IMR-90 (cell line): ENCODE measurements around the gene IL36RN. TPM values are rescaled to one million over a fixed set of nuclear protein-coding genes. Genes with fewer than 3 reads are reported as not detected.

ENCODE experiments used
- ATAC-seq: fragments of 200-7000 bp; cut with Tn5 transposase; 2 replicates; pipeline ENCODE4 v1.9.1; 2020; ENCODE audit warnings: low read depth, mild to moderate bottlenecking, moderate library complexity
- BruUV-seq: library from RNA; stranded (reverse); fragments of 400-500 nt; replicated peaks from 2 replicates; lab custom pipeline; 2021; lab: Mats Ljungman, UMichigan
- CTCF ChIA-PET: fragments of 300-600 bp; formaldehyde crosslinking; extraction: SDS; loops from one replicate; lab custom pipeline; 2021; ENCODE audit warnings: antibody characterized with exemption; lab: Yijun Ruan, JAX
- POLR2A ChIA-PET: fragments of 300-600 bp; sonication (Branson Sonifier 250); formaldehyde crosslinking; loops from one replicate; lab custom pipeline; 2022; ENCODE audit warnings: antibody characterized with exemption; ENCODE audit not compliant: unreplicated experiment; lab: Charles Lee
- DNase-seq: peaks from one replicate; pipeline ENCODE4 v3.0.0; 2013
- H2AFZ ChIP-seq: replicated peaks from 2 replicates; pipeline ENCODE3; 2013; ENCODE audit warnings: low read length, mild to moderate bottlenecking; ENCODE audit not compliant: poor library complexity
- H2AK5ac ChIP-seq: 2 replicates; pipeline ENCODE4 v1.6.1; 2013; ENCODE audit warnings: low read depth, low read length, inconsistent platforms
- H2AK9ac ChIP-seq: replicated peaks from 2 replicates; pipeline ENCODE3; 2013; ENCODE audit warnings: mild to moderate bottlenecking, low read depth, low read length, moderate library complexity; ENCODE audit not compliant: poor library complexity
- H2BK120ac ChIP-seq: 2 replicates; pipeline ENCODE4 v1.6.1; 2013; ENCODE audit warnings: low read depth, low read length, inconsistent platforms
- H2BK15ac ChIP-seq: 3 replicates; pipeline ENCODE4 v1.6.1; 2013; ENCODE audit warnings: low read depth, low read length, inconsistent platforms
- H2BK20ac ChIP-seq: 2 replicates; pipeline ENCODE4 v1.6.1; 2013; ENCODE audit warnings: low read depth, mild to moderate bottlenecking, inconsistent platforms, low read length, moderate library complexity
- H2BK5ac ChIP-seq: 2 replicates; pipeline ENCODE4 v1.6.1; 2013; ENCODE audit warnings: mild to moderate bottlenecking, low read depth, low read length, inconsistent platforms; ENCODE audit not compliant: poor library complexity, severe bottlenecking
- H3K14ac ChIP-seq: replicated peaks from 2 replicates; pipeline ENCODE4 v1.6.1; 2013; ENCODE audit warnings: low read depth, low read length, inconsistent platforms
- H3K18ac ChIP-seq: 2 replicates; pipeline ENCODE4 v1.6.1; 2013; ENCODE audit warnings: low read depth, low read length, control low read depth
- H3K23ac ChIP-seq: 2 replicates; pipeline ENCODE4 v1.6.1; 2013; ENCODE audit warnings: low read depth, low read length, inconsistent platforms
- H3K27ac ChIP-seq: 2 replicates; pipeline ENCODE4 v1.5.1; 2013; ENCODE audit warnings: mild to moderate bottlenecking, control low read depth, low read length; ENCODE audit not compliant: insufficient read depth
- H3K27me3 ChIP-seq: 2 replicates; pipeline ENCODE4 v1.6.1; 2013; ENCODE audit warnings: low read length; ENCODE audit not compliant: control insufficient read depth, insufficient read depth
- H3K36me3 ChIP-seq: 2 replicates; pipeline ENCODE4 v1.6.1; 2013; ENCODE audit warnings: low read length, mixed read lengths; ENCODE audit not compliant: control insufficient read depth, insufficient read depth
- H3K4ac ChIP-seq: 2 replicates; pipeline ENCODE4 v1.6.1; 2013; ENCODE audit warnings: low read depth, low read length, inconsistent platforms
- H3K4me1 ChIP-seq: 2 replicates; pipeline ENCODE4 v1.6.1; 2013; ENCODE audit warnings: low read length, mixed read lengths; ENCODE audit not compliant: control insufficient read depth, insufficient read depth
- H3K4me2 ChIP-seq: 2 replicates; pipeline ENCODE4 v1.6.1; 2013; ENCODE audit warnings: low read depth, mild to moderate bottlenecking, control low read depth, low read length, moderate library complexity
- H3K4me3 ChIP-seq: 2 replicates; pipeline ENCODE4 v1.5.1; 2013; ENCODE audit warnings: low read depth, mild to moderate bottlenecking, control low read depth, low read length, moderate library complexity; ENCODE audit not compliant: insufficient read depth
- H3K56ac ChIP-seq: 2 replicates; pipeline ENCODE4 v1.6.1; 2013; ENCODE audit warnings: low read length, inconsistent platforms; ENCODE audit not compliant: insufficient read depth; ENCODE audit errors: extremely low read depth
- H3K79me1 ChIP-seq, 2 experiments: 2 replicates each; pipeline ENCODE4 v1.6.1; 2013; ENCODE audit warnings: low read length in 2 of 2, inconsistent platforms in 1 of 2, low read depth in 1 of 2
- H3K9ac ChIP-seq: 2 replicates; pipeline ENCODE4 v1.6.1; 2013; ENCODE audit warnings: low read depth, low read length, control low read depth
- H3K9me1 ChIP-seq: 2 replicates; pipeline ENCODE4 v1.6.1; 2013; ENCODE audit warnings: low read length, inconsistent platforms; ENCODE audit not compliant: insufficient read depth
- H3K9me3 ChIP-seq: 2 replicates; pipeline ENCODE4 v1.6.1; 2013; ENCODE audit warnings: low read length; ENCODE audit not compliant: control insufficient read depth, insufficient read depth
- H4K20me1 ChIP-seq: 2 replicates; pipeline ENCODE4 v1.6.1; 2013; ENCODE audit warnings: low read length, inconsistent platforms; ENCODE audit not compliant: insufficient read depth
- H4K5ac ChIP-seq: 2 replicates; pipeline ENCODE4 v1.6.1; 2013; ENCODE audit warnings: mild to moderate bottlenecking, low read depth, low read length, control low read depth
- H4K8ac ChIP-seq, 2 experiments: 2 replicates each; pipeline ENCODE4 v1.6.1; 2013; ENCODE audit warnings: low read depth in 2 of 2, low read length in 2 of 2, control low read depth in 1 of 2, inconsistent platforms in 1 of 2
- H4K91ac ChIP-seq: 2 replicates; pipeline ENCODE4 v1.6.1; 2013; ENCODE audit warnings: low read depth, low read length, inconsistent platforms; ENCODE audit not compliant: insufficient read depth
- BHLHE40 ChIP-seq: fragments of 150-350 bp; IDR thresholded peaks from 2 replicates; pipeline ENCODE4 v1.6.1; 2016; ENCODE audit warnings: mild to moderate bottlenecking, low read depth, low read length
- CEBPB ChIP-seq: IDR thresholded peaks from 2 replicates; pipeline ENCODE4 v1.6.1; 2012; ENCODE audit warnings: low read depth, low read length, improper control_type of control experiment
- ELK1 ChIP-seq: fragments of 150-350 bp; IDR thresholded peaks from 2 replicates; pipeline ENCODE4 v1.6.1; 2016; ENCODE audit warnings: low read depth, mild to moderate bottlenecking, low read length, moderate library complexity, borderline replicate concordance
- MAFK ChIP-seq: IDR thresholded peaks from 2 replicates; pipeline ENCODE4 v1.6.1; 2012; ENCODE audit warnings: low read depth, low read length, improper control_type of control experiment
- WGBS, 2 experiments: methylation state at CpG; one replicate each; pipeline versions ENCODE4 v1.1.5 to v1.1.7; 2013; ENCODE audit warnings: missing lambda C conversion rate in 2 of 2; ENCODE audit not compliant: insufficient read length in 1 of 2; ENCODE audit errors: extremely low coverage in 2 of 2; 5-methylcytosine and 5-hydroxymethylcytosine counted together
- dilution Hi-C: fragments of 300-500 bp; cut with HindIII; formaldehyde crosslinking; loops from one replicate; pipeline ENCODE4 v1.14.3; 2018; ENCODE audit warnings: low sequenced_read_pairs; ENCODE audit not compliant: unreplicated experiment
- in situ Hi-C: fragments of 300-500 bp; cut with MboI; formaldehyde crosslinking; loops from 3 replicates; pipeline ENCODE4 v1.14.3; 2019; ENCODE audit warnings: low sequenced_read_pairs, inconsistent platforms, mixed read lengths
- intact Hi-C: fragments of 100-400 bp; cut with micrococcal nuclease; formaldehyde crosslinking; loops from 2 replicates; pipeline ENCODE4 v1.10.0; 2022
- polyA plus RNA-seq, 3 experiments: library from polyadenylated mRNA; depleted of rRNA; stranded (reverse); fragments of >200 nt; gene quantifications; 2 replicates each; pipeline ENCODE4 v1.2.3, GENCODE V29; 2012; ENCODE audit warnings: low replicate concordance in 1 of 3
- total RNA-seq: library from RNA; depleted of rRNA; stranded (reverse); fragments of >200 nt; gene quantifications from 2 replicates; pipeline ENCODE4 v1.2.3, GENCODE V29; 2012

Gene IL36RN
- total and polyA plus RNA-seq, 2 of the 4 experiments (the other 2 are of a cell fraction): not detected

- no peak overlapping the region for H3K4ac ChIP-seq
- WGBS, 2 experiments: 43% methylated on average over 2 of the region's 5 CpGs; no CpG with 5 or more reads in 1 of the 2 experiments
- POLR2A ChIA-PET: no interaction called here
Measured at GRCh38 chr2:113039719-113040118, 19.3 kb upstream of the IL36RN start.

More at GRCh38 chr2:113039719-113040118, 19.3 kb upstream of the IL36RN start:
- no peaks in the 10 kb centered on the region for H3K4me1 ChIP-seq
- H3K9me1 ChIP-seq: no peaks in the 10 kb centered on the region
- no peak overlapping the region for H2AK9ac ChIP-seq
- no peak overlapping the region for H3K56ac ChIP-seq
- DNase-seq: no peak
- H3K9me3 ChIP-seq: no peaks in the 10 kb centered on the region
- no peaks in the 10 kb centered on the region for H4K20me1 ChIP-seq
- no peak overlapping the region for H4K8ac ChIP-seq
- H2AK5ac ChIP-seq: no peak overlapping the region
- no peaks in the 10 kb centered on the region for H3K79me1 ChIP-seq
- intact Hi-C loops (no loop called here), in situ Hi-C loops (no loop called here), dilution Hi-C loops (no loop called here)
- H3K18ac ChIP-seq: no peak overlapping the region
- H3K27ac ChIP-seq: no peak overlapping the region
- no peak for ATAC-seq
- no peak overlapping the region for H2BK120ac ChIP-seq
- CTCF ChIA-PET: no interaction called here
- TF ChIP-seq BHLHE40 (no peak), ELK1 (no peak), MAFK (peak; percentile 43; the same call in 1 of the 2 replicates), CEBPB (no peak)
- no peak overlapping the region for H4K91ac ChIP-seq
- H2BK5ac ChIP-seq: no peak overlapping the region
- no peak overlapping the region for H4K5ac ChIP-seq
- H3K14ac ChIP-seq: no peak overlapping the region
- no peak overlapping the region for H3K4me2 ChIP-seq
- no peak overlapping the region for H3K4me3 ChIP-seq
- H2BK15ac ChIP-seq: no peak overlapping the region
- no peak overlapping the region for H3K23ac ChIP-seq
- H2AFZ ChIP-seq: no peak overlapping the region
- H3K36me3 ChIP-seq: no peaks in the 10 kb centered on the region
- peaks cover 12% of the 10 kb centered on the region for H3K27me3 ChIP-seq
- no peak overlapping the region for H3K9ac ChIP-seq
- no peak overlapping the region for H2BK20ac ChIP-seq
- BruUV-seq: no TSS peak
